Activated B cell treated with CpG ODN at 0.5 μM for 24 hours (primary cell): ENCODE data around the gene USP50. TPM values are rescaled to one million over a fixed set of nuclear protein-coding genes. Genes with fewer than 3 reads are reported as not detected.

Experiments
- ATAC-seq: fragments of 200-7000 bp; cut with Tn5 transposase; one replicate; pipeline ENCODE4 v1.10.0; 2021; ENCODE audit warnings: low read depth, mild to moderate bottlenecking, moderate library complexity
- CTCF ChIA-PET: fragments of 350-600 bp; sonication (Branson Sonifier 250); formaldehyde crosslinking; loops from one replicate; lab custom pipeline; 2021; ENCODE audit warnings: antibody characterized with exemption; lab: Charles Lee
- POLR2A ChIA-PET: fragments of 350-600 bp; sonication (Branson Sonifier 250); formaldehyde crosslinking; loops from one replicate; lab custom pipeline; 2021; ENCODE audit warnings: antibody characterized with exemption; lab: Charles Lee
- DNase-seq: peaks from one replicate; pipeline ENCODE4 v3.0.0; 2022
- H3K27ac Mint-ChIP-seq: one replicate; pipeline ENCODE4 v1.8.0; 2020; ENCODE audit warnings: mixed read lengths
- H3K27me3 Mint-ChIP-seq: one replicate; pipeline ENCODE4 v1.8.0; 2021; ENCODE audit warnings: mixed read lengths
- H3K36me3 Mint-ChIP-seq: one replicate; pipeline ENCODE4 v1.8.0; 2021; ENCODE audit warnings: low read depth, mixed read lengths
- H3K4me1 Mint-ChIP-seq: one replicate; pipeline ENCODE4 v1.8.0; 2021; ENCODE audit warnings: mixed read lengths
- H3K4me3 Mint-ChIP-seq: one replicate; pipeline ENCODE4 v1.8.0; 2020; ENCODE audit warnings: mild to moderate bottlenecking, mixed read lengths
- H3K9me3 Mint-ChIP-seq: one replicate; pipeline ENCODE4 v1.8.0; 2020; ENCODE audit warnings: mixed read lengths
- CTCF ChIP-seq: fragments of 200-600 bp; IDR thresholded peaks from one replicate; pipeline ENCODE4 v1.8.0; 2022; ENCODE audit warnings: antibody characterized with exemption, mild to moderate bottlenecking
- intact Hi-C: fragments of 100-400 bp; cut with micrococcal nuclease; formaldehyde crosslinking; loops from one replicate; pipeline ENCODE4 v1.15.1; 2024
- total RNA-seq: library from RNA; stranded (reverse); gene quantifications from 2 replicates; pipeline ENCODE4 v1.2.3, GENCODE V29; 2022

Gene USP50
- 0.15 and 0.80 TPM in 2 replicates for total RNA-seq

GRCh38 chr15:50546566-50546965, at the start of gene USP50:
USP50 (minus strand) TSS chr15:50546666; CDS start chr15:50546525, 141 bp downstream.
- no peaks in the 10 kb centered on the region for H3K36me3 Mint-ChIP-seq
- H3K4me1 Mint-ChIP-seq, result no peaks in the 10 kb centered on the region
- H3K27me3 Mint-ChIP-seq, result peaks cover 2% of the 10 kb centered on the region
- intact Hi-C loops, result no loop called here
- H3K4me3 Mint-ChIP-seq, result no peak within 1 kb of the TSS
- no peaks in the 10 kb centered on the region for H3K9me3 Mint-ChIP-seq
- no peak for DNase-seq
- ATAC-seq, result no peak
- no peak within 1 kb of the TSS for H3K27ac Mint-ChIP-seq
- no peak for TF ChIP-seq CTCF
- ChIA-PET POLR2A (no interaction called here), CTCF (no interaction called here)

GRCh38 chr15:50594311-50594710, 47.8 kb upstream of the USP50 start:
- ChIA-PET POLR2A (no interaction called here), CTCF (no interaction called here)
- H3K27me3 Mint-ChIP-seq, result no peaks in the 10 kb centered on the region
- no peak overlapping the region for H3K27ac Mint-ChIP-seq
- H3K9me3 Mint-ChIP-seq, result no peaks in the 10 kb centered on the region
- H3K36me3 Mint-ChIP-seq, result peaks cover 71% of the 10 kb centered on the region
- intact Hi-C loops, result no loop called here
- ATAC-seq (no peak), DNase-seq (no peak)
- H3K4me1 Mint-ChIP-seq, result no peaks in the 10 kb centered on the region
- no peak overlapping the region for H3K4me3 Mint-ChIP-seq
- no peak for TF ChIP-seq CTCF

- no peaks in the 10 kb centered on the region for H3K4me1 Mint-ChIP-seq
- no peaks in the 10 kb centered on the region for H3K9me3 Mint-ChIP-seq
- no peak overlapping the region for H3K4me3 Mint-ChIP-seq
- intact Hi-C loops, result no loop called here
- no peak for TF ChIP-seq CTCF
- DNase-seq (no peak), ATAC-seq (no peak)
- CTCF ChIA-PET, result no interaction called here
- H3K27ac Mint-ChIP-seq, result no peak overlapping the region
- H3K36me3 Mint-ChIP-seq, result peaks cover 69% of the 10 kb centered on the region
- no peaks in the 10 kb centered on the region for H3K27me3 Mint-ChIP-seq
- POLR2A ChIA-PET, result no interaction called here
Observed at GRCh38 chr15:50593761-50594160, 47.3 kb upstream of the USP50 start.

GRCh38 chr15:50590288-50590687, 43.8 kb upstream of the USP50 start:
- CTCF ChIA-PET, result no interaction called here
- POLR2A ChIA-PET, result no interaction called here
- ATAC-seq (no peak), DNase-seq (no peak)
- Mint-ChIP-seq H3K36me3 (peaks cover 71% of the 10 kb centered on the region), H3K27me3 (no peaks in the 10 kb centered on the region), H3K4me3 (no peak overlapping the region), H3K27ac (no peak overlapping the region), H3K9me3 (no peaks in the 10 kb centered on the region), H3K4me1 (no peaks in the 10 kb centered on the region)
- intact Hi-C loops, result no loop called here
- TF ChIP-seq CTCF, result no peak

GRCh38 chr15:50577492-50577891, 31.0 kb upstream of the USP50 start:
- no peaks in the 10 kb centered on the region for H3K9me3 Mint-ChIP-seq
- no peak for DNase-seq
- ChIA-PET POLR2A (no interaction called here), CTCF (no interaction called here)
- ATAC-seq, result no peak
- intact Hi-C loops, result no loop called here
- no peak overlapping the region for H3K4me3 Mint-ChIP-seq
- H3K27ac Mint-ChIP-seq, result no peak overlapping the region
- H3K36me3 Mint-ChIP-seq, result peaks cover 81% of the 10 kb centered on the region
- no peaks in the 10 kb centered on the region for H3K27me3 Mint-ChIP-seq
- no peak for TF ChIP-seq CTCF
- no peaks in the 10 kb centered on the region for H3K4me1 Mint-ChIP-seq
